T-helper 2 cell treated with Interferon-gamma antibody and Interleukin-4, amounts not matched to agents 100 ng/mL and 5 ng/mL, for 36 hours (primary cell): ENCODE data around the gene PCK2. TPM values are rescaled to one million over a fixed set of nuclear protein-coding genes. Genes with fewer than 3 reads are reported as not detected.

Experiments
- intact Hi-C: fragments of 100-400 bp; cut with micrococcal nuclease; formaldehyde crosslinking; loops from one replicate; pipeline ENCODE4 v1.15.1; 2023
- total RNA-seq: library from RNA; stranded (reverse); gene quantifications from 2 replicates; pipeline ENCODE4 v1.2.3, GENCODE V29; 2022

Gene PCK2
- total RNA-seq, 1 donor from 2014 or later = 55.4 TPM

DNA sequence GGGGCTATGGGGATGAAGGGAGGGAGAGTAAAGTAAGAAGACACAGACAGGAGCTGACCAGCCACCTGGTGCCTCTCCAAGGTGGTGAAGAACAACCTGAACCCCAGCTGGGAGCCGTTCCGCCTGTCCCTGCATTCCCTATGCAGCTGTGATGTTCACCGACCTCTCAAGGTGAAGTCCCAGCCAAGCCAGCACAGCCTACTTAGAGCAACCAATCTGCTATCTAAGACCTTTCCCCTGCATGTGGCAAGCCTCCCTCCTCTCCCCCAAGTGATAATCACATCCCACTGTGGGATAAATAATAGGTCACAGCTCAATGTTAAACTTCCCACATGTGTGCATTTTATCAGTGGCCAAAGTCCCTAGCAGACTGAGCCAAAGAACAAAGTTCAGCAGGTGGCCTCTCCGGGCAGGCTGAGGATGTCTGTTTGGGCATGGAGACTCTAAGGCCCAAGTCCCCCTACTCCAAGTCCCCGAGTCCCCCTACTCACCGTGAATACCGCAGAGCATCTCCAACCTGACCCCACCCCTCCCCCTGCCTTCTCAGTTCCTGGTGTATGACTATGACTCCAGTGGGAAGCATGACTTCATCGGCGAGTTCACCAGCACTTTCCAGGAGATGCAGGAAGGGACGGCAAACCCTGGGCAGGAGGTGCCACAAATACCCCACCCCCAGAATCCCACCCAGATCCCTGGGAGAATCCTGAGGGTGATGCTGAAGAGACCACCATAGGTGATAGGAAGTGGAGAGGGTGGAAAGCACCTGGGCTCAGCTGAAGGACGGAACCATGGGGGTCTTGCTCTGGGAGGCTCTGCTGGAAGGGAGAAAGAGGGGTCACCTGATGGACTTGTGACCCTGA lies 19.3 kb upstream of the PCK2 start:
- intact Hi-C loops = no loop called here

DNA sequence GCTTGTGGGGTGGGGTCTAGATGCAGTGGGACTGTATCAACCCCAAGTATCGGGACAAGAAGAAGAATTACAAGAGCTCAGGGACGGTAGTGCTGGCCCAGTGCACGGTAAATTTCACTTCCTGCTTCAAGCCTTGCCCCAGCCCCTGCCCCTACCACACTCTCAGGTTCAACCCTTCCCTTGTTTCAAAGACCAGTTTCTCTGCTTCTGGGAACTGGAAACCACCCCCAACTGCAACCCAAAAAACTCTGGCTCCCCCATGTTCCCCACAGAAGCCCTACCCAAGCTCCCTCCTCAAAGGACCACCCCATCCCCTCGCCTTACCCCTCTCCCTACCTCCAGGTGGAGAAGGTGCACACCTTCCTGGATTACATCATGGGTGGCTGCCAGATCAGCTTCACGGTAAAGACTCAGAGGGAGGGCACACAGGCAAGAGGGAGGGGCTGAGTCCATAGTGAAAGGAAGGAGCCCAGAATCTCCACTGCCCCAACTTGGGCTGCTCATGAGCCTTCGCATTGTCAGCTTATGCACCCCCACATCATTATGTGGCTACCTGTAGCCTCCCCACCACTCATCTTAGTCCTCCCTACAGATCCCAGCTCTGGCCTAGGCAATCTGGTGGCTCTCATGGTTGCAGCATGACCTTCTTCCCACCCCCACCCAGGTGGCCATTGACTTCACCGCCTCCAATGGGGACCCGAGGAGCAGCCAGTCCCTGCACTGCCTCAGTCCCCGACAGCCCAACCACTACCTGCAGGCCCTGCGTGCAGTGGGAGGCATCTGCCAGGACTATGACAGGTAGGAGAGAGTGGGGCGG lies 18.4 kb upstream of the PCK2 start:
- intact Hi-C loops = no loop called here

DNA sequence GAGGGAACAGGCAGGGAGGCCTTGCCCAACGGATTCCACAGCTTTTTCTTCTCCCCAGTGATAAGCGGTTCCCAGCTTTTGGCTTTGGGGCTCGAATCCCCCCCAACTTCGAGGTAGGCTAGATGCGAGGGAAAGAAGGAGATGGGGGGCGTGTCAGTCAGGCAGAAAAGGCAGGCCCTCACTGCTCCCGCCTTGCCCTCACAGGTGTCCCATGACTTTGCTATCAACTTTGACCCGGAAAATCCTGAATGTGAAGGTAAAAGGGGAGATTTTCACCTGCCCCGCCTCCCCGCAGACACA lies 17.9 kb upstream of the PCK2 start:
- intact Hi-C loops = no loop called here

DNA sequence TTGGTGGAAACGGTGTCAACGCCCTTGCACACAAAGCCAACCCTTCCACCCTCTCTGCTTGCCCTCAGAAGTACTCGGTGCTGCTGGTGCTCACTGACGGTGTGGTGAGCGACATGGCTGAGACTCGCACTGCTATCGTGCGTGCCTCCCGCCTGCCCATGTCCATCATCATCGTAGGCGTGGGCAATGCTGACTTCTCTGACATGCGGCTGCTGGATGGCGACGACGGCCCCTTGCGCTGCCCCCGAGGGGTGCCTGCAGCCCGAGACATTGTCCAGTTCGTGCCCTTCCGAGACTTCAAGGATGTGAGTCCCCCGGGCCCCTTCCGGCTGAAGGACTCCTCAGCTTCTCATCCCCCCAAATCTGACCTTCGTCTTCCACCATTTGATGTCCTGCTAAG lies 17.0 kb upstream of the PCK2 start:
- intact Hi-C loops = no loop called here

DNA sequence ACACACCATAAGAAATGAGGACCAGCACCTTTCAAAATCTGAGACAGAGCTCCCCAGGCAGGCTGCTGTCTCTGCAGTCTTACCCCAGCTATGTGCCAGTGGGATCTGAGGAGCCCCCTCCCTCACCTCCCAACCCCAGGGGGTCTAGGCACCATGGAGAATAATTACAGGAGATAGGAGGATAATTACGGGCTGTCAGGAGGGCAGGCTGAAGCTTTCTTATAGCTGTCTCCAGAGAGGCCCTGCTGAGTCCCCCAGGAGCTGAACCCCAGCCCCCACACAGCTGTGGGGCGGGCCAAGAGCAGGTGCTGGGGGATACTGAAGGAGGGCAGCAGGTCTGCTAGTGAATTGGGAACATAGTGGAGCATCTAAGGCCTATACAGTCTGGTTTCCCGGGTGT lies 16.0 kb upstream of the PCK2 start:
- intact Hi-C loops = no loop called here

DNA sequence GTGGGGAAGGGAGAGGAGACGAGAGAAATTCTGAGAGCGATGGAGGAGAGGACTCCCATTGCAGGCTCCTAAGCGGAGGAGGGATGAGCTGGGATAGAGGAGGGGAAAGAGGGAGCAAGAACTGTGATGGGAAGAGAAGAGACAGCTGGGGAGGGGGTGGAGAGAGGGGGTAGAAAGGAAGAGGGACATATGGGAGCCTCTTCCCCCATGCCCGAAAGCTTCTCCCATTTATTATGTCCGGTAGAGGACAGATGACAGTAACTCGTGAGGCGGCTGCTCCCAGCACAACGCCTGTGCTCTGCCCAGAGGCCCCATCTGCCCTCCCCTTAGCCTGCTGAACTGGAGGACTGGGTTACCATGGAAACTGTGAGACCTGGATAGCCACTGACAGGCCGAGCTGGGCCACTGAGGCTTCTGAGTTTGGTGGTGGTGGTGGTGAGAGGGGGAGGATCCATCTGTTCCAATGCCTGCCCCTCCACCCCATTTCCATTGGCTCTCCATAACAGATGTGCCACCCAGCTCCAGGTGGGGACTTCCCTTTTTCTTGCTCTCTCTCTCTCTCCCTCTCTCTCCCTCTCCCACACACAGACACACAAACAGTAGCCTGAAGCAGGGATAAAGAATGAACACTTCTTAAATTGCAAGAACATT lies 14.5 kb upstream of the PCK2 start:
- intact Hi-C loops = loop anchor here (2.0 kb wide), 1 partner anchor 35 kb away; the partner anchor contains the start of genes DCAF11 and NRL

DNA sequence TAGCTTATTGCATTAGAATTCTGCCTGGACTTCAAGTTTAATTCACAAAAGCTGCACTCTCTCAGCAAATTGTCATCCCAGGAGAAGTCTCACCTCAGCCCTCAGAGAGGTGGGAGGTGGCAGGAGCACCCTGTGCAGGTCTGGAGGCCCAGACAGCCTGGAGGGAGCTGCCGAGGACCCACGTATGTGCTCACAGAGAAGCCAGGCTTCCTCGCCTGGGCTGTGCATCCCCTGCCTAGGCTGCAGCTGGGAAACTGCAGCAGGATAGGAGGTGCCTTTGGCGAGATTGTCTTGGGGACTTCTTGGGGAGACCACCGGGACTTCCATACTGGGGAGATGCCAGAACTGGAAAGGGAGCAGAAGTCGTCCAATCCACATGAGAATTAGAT lies 14.0 kb upstream of the PCK2 start:
- intact Hi-C loops = loop anchor here (2.0 kb wide), 1 partner anchor 35 kb away; the partner anchor contains the start of genes DCAF11 and NRL

DNA sequence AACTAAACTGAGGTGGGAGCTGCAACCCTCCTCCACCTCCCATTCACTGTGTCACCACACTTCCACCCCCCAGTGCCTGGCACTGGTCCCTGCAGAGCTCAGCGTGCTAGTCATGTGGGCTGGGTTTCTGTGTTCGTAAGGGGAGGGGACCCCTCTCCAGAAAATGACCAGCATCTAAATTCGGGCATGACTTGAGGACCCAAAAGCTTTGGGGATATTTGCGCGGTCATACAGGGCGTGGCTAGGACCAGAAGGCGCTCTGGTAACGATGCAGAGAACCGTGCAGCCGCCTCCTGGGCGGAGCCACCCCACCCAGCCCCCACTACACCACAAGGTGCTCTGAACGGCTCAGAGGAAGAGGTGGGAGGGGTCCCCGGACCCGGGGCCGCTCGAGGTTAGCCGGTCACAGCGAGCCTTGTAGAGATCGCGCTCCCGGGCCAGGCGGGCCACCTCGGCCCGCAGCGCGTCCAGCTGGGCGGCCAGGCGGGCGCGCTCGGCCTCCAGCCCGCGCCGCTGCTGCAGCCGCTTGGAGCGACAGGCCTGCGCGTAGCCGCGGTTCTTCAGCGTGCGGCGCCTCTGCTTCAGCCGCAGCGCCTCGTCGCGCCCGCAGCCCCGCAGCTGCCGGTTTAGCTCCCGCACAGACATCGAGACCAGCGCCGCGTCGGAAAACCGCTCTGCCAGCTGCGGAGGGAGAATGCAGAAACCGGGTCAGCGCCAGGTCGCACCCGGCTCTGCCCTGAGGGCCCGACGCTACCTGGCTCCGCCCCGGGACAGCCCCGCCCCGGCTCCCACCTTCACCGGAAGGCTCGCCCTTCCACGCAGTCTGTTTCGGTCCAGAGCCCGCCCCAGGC lies 13.0 kb upstream of the PCK2 start:
- intact Hi-C loops = loop anchor here (1.0 to 2.0 kb wide), 4 partner anchors 9 to 65 kb away; partner anchors contain the start of genes DCAF11, NRL, PCK2 and PSME2

DNA sequence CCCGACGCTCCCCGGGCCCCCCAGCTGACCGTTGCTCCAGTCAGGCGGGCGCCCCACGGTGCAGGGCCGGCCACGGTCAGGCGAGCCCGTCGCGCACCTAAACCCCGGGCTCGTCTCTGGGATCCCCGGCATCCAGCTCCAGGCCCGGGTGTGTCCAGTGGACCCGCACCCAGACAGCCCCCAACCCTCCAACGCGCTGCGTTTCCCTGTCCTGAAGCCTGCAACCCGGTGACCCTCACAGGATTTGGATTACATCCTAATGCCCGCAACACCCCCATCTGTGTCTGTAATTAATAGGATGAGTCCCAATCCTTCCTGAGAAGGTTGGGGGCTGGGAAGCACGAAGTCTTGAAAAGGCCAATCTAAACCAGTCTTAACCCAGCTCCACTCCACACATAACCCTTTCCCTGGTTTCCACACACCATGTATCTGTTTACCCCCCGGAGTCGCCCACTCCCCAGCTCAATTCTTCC lies 12.3 kb upstream of the PCK2 start:
- intact Hi-C loops = loop anchor here (1.0 to 2.0 kb wide), 4 partner anchors 9 to 65 kb away; partner anchors contain the start of genes DCAF11, NRL, PCK2 and PSME2

DNA sequence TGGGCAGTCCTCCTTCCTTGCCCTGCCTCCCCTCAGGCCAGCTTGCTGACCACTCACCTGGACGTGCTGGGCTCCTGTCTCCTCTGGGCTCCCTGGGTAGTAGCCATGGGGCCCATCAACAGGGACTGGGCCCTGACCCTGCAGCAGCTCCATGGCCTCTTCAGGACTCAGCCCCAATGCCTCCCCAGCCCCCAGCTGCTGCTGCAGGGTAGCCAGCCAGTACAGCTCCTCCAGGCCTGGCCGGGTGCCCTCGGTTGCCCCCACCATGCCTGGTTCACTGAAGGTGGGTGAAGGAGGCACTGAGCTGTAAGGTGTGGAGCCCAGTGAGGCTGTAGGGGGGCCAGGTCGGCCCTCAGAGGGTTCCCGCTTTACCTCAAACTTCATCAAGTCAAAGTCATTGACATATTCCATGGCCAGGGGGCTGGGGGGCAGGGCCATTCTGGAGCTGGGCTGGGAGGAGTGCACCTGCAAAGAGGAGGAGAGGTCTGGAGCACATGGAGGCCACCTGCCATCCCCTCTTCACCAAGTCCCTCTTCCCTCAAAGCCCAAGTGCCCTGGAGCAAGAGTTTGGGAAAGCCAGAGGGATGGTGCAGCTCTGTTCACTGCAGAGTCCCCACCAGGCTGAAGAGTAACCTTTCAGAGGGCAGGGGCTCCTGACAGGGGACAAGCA lies 11.6 kb upstream of the PCK2 start:
- intact Hi-C loops = no loop called here

DNA sequence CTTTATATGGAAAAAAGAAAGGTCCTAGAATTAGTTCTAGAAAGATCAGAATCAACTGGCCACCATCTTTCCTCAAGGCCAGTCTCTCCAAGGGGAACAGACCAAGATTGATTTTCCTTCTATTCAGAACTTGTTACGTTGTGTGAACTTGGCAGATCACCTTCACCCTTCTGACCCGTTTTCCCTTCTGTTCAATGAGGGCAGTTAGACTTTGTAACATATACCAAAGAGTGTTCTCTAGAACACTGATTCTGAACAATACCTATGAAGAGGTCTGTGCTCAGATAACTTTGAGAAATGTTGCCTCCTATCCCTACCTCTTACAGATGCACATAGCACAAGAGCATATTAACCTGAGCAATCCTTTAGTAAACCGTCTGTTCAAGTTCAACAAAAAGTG lies 10.6 kb upstream of the PCK2 start:
- intact Hi-C loops = no loop called here

DNA sequence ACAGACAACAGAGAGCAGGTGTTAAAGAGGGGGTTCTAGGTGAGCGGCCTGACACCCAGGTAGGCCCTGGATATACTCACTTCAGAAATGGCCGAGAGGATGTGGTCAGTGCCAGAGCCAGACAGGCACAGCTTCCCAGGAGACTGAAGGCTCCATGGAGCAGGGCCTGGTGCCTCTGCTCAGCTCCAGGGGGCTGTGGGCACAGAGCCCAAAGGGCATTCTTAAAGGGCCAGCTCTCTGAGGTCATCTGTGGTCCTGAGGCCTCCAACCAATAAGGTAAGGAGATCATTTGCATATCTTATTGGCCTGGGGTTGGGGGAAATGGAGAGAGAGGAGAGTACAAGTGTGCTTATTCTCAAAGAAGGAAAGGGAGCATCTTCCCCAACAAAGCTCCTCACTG lies 9.7 kb upstream of the PCK2 start:
- intact Hi-C loops = no loop called here

DNA sequence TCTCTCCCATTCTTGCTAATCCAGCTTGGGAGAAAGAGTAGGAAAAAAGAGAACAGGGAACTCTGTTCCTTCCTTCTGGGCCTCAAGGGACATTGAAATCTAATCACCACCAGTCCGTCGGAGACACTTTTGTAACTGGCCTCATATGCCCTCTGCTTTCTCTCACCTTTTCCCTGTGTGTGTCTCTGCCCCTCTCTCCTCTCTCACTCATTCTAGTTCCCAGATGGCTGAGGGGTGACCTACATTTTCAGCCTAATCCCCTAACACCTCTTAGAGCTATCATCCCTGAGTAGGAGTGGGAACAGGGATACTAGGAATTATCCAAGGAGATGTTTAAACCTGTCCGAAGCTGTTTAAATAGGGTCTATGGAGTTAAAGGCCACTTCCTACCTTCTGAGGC lies 8.9 kb upstream of the PCK2 start:
- intact Hi-C loops = no loop called here

DNA sequence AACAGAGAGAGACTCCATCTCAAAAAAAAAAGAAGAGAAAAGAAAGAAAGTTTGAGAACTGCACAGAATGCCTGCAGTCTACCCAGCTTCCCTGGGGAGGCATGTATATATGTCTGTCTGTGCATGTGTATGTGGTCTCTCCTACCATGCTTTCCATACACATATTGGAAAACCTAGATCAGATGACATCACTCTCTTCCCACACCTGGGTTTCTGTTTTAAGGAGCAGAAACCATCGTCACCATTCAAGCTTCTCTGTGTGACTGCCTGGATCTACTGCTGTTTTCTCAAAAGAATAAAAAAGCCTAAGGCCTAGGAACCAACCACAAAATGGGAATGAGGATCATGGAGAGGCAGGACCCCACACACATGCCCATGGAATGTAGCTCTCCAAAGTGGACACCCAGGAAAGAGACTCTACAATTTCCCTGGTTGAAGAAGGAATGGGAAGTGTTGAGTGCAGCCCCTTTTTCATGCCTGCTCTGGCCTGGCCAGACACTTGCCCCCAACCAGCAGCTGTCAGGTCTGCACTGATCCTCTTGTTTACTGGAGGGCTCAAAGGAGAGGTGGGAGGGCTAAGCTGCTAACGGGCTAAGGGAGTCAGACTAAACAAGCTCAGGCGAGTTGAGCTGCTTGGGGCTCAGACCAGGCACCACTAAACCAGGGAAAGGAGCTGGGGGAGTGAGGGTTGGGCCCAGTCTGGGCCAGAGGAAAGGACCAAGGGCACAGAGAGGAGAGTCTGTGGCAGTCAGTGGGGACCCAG lies 7.7 kb upstream of the PCK2 start:
- intact Hi-C loops = no loop called here

DNA sequence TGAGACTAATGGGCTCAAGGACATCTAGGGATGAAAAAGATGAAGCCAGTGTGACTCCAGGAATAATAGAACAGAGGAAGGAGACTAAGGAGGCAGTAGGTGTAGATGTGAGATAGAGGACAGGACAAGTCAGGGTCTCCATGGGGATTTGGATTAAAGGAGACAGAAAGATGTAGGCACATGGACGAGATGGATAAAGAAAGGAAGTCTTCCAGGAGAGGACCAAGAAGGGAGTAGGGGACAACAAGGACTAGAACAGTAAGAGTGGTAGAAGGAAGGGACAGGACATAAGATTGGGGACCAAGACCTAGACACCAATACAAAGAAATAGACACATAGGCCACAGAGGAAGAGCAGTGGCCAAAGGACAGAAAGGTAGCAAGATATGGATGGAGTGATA lies 7.1 kb upstream of the PCK2 start:
- intact Hi-C loops = no loop called here

DNA sequence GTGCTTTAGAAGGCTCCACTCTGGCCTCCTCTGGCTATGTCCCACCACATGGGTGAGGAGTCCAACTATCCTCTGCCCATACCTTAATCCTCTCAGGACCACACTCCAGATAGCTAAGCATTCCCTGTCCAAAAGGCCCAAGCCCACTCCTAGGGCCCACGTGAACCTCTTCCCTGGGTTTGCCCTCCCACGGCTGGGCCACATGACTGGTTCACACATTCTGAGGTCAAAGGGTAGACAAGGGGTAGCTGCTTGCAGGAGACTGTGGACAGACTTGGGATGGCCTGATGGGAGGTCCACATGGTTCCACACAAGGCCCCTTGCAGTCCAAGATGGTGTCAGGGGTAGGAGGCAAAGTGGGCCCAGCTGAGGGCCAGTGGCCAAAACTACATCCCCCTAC lies 6.0 kb upstream of the PCK2 start:
- intact Hi-C loops = no loop called here

DNA sequence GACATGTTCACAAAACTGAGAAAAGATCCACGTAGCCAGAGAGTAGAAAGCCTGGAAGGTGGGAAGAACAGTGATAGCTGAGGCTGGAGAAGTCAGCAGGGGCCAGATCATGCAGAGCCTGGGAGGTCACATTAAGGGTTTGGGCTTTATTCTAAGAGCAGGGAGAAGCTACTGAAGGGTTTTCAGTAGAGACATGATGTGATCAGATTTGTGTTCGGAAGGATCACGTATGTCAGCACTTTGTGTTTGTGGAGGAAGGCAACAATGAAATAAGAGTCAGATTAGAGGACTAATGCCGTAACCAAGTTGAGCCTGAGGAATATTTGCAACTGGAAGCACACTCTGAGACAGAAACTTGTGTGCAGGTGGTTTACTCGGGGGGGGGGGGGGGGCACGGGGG lies 4.2 kb upstream of the PCK2 start:
- intact Hi-C loops = loop anchor here (1.0 to 10.0 kb wide), 5 partner anchors 9 to 535 kb away; partner anchors contain the start of genes DHRS4L2, THTPA and ZFHX2

DNA sequence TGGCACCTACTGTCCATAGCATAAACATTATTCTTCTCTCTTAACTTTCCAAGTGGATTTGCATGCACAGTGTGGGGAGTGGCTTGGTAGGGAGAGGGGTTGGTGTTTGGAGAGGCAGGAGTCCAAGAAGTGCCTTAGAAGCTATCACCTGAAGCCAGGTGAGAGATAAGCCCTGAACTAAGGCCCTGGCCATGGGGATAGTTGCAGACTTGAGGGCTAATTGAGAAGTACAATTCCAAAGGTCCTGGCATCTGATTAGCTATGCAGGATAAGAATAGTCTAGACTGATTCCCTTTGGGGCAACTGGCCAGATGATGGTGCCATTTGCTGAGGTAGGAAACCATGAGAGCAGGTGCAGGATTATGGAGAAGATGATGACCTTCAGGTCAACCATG lies 2.0 kb upstream of the PCK2 start:
- intact Hi-C loops = loop anchor here (5.0 to 10.0 kb wide), 2 partner anchors 105 to 537 kb away; partner anchors contain the start of genes DHRS4L2, THTPA and ZFHX2

DNA sequence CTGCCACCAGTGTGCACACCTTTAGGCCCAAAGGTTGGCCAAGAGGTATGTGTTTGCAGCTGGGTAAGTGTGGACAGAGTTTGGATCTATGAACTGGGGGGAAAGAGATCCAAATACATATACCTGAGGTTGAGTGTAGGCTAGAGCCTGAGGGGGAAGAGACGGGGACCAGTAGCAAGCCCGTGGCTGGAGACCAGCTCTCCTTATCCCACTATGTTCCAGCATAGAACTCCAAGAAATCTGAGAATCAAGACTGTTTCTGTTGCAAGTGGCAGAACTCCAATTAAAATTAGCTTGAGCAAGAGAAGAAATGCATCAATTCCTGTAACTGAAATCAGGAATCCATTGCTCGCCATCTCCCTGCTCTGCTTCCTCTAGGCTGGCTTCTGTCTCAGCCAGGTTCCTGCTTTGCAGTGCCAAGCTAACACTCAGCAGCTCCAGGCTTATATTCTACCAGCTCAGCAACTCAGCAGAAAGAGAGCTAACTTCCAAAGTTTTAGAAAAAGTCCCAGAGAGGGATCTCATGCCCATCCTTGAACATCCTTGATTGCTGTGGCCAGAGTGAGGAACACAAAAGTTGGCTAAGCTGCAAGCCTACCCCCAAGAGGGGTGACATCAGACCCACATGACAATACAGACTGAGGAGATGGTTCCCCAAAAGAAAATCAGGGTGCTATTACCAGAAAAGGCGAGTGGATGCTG lies 1.5 kb upstream of the PCK2 start:
- intact Hi-C loops = loop anchor here (5.0 to 10.0 kb wide), 2 partner anchors 105 to 538 kb away; partner anchors contain the start of genes DHRS4L2, THTPA and ZFHX2
